ENCODE results near the gene FOSL2.

DNA sequence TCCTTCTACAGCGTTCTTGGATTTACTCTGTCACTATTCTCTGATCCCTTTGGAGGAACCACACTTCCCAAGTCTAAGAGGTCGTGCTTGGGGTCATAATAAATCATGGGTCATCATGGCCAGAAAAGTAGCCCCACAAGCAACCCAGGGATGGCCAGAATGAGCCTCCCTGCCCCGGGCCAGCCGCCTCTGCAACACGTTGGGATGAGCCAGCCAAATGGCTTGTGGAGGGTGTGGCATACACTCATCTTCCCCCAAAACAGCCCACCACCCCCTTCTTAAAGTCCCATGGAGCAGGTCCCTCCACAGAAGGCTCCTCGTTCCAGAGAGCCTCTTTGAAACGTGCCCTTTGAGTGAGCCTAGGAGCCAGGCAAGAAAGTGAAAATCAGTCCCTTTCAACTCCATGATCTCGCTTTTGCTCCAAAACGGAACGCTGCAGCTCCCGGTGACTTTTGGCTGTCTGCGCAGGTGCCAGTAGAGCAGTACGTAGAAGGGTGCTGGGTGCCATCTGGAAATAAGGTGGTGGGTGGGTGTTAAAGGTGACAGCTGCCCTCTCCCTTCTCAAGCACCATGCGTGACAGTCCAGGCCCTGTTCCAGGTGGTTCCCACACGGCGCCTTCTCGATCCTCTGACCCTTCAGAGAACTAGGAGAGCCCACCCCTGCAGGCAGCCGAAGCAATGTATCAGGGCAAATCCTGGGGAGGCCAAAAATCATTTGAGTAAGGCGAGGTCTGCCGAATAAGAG is 48.5 kb upstream of the FOSL2 start:
- TF ChIP-seq, protein P1, sequence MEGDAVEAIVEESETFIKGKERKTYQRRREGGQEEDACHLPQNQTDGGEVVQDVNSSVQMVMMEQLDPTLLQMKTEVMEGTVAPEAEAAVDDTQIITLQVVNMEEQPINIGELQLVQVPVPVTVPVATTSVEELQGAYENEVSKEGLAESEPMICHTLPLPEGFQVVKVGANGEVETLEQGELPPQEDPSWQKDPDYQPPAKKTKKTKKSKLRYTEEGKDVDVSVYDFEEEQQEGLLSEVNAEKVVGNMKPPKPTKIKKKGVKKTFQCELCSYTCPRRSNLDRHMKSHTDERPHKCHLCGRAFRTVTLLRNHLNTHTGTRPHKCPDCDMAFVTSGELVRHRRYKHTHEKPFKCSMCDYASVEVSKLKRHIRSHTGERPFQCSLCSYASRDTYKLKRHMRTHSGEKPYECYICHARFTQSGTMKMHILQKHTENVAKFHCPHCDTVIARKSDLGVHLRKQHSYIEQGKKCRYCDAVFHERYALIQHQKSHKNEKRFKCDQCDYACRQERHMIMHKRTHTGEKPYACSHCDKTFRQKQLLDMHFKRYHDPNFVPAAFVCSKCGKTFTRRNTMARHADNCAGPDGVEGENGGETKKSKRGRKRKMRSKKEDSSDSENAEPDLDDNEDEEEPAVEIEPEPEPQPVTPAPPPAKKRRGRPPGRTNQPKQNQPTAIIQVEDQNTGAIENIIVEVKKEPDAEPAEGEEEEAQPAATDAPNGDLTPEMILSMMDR (IDR thresholded peaks at IDR 0.05), result no peak
- TF ChIP-seq POLR2A (IDR thresholded peaks at IDR 0.05) (no peak), EP300 (IDR thresholded peaks at IDR 0.05) (no peak)
